Measurements from ENCODE around the gene PARN.
A peak's percentile ranks its signal among the peaks of the same experiment; 100 is the strongest.
"Not testable (repeated sequence)": the region's sequence is repeated elsewhere in the genome, so short reads cannot be mapped to it uniquely, and the experiment has no call there.

The PARN gene, protein sequence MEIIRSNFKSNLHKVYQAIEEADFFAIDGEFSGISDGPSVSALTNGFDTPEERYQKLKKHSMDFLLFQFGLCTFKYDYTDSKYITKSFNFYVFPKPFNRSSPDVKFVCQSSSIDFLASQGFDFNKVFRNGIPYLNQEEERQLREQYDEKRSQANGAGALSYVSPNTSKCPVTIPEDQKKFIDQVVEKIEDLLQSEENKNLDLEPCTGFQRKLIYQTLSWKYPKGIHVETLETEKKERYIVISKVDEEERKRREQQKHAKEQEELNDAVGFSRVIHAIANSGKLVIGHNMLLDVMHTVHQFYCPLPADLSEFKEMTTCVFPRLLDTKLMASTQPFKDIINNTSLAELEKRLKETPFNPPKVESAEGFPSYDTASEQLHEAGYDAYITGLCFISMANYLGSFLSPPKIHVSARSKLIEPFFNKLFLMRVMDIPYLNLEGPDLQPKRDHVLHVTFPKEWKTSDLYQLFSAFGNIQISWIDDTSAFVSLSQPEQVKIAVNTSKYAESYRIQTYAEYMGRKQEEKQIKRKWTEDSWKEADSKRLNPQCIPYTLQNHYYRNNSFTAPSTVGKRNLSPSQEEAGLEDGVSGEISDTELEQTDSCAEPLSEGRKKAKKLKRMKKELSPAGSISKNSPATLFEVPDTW

DNA sequence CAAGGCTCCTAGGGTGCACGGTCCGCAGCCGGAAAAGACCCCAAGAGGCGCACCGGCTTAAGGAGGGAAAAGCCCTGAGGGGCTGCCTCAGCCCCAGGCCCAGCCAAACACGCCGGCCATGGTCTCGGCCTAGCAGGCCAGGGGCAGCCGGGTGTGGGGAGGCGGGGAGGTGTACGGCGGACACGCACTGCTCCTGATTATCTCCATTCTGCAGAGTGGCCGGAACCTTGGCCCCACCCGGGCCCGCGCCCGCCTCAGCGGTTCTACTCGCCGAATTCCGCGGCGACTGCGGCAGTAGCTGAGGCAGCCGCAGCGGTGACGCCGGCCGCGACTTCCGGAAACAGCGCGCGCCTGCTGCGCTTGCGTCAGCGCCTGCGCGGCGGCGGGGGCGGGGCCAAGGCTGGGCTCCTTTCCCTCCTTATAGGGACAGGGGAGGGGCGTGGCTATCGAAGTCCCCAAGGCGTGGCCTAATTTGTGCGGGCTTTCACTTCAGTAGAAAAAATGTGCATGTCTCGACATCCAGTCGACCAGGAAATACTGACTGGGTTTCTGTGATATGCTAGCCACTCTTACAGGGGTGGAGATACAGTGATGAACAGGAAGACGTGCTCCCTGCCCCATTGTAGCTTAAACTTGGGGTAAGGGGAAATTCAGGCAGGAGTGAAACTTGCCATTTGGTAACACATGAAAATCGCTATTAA is at the start of gene PARN:
PARN (minus strand) TSS at position 342 of the 701 bp plus-strand sequence; CDS start at position 207, 135 bp downstream.
- DNase-seq (ENCODE audit: low spot score): peak; percentile 97

DNA sequence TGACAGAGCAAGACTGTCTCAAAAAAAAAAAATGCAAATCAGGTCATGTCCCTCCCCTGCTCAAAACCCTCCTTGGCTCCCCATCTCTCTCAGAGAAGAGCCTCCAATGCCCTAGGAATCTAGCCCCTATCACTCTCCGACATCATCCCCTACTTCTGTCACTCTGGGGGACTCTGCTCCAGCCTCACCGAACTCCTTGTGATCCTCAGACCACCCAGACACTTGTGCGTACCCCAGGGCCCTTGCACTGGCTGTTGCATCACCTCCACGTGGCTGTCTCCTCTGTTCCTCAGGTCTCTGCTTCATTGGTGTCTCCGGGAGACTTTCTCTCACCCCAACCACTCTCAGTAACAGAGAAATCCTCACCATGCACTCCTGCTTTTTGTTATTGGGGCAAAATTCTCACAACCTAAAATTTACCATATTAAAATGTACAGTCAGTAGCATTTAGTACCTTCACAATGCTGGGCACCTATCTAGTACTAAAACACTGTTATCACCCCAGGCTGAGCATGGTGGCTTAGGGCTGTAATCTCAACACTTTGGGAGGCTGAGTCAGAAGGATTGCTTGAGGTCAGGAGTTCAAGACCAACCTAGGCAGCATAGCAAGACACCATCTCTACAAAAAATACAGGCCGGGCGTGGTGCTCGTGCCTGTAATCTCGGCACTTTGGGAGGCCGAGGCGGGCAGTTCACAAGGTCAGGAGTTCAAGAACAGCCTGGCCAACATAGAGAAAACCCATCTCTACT is 48.9 kb upstream of the PARN start:
- no peak for DNase-seq (ENCODE audit: low spot score)

- DNase-seq (ENCODE audit: low spot score): no peak
Observed at GRCh38 chr16:14677627-14678026, 47.6 kb upstream of the PARN start.

DNA sequence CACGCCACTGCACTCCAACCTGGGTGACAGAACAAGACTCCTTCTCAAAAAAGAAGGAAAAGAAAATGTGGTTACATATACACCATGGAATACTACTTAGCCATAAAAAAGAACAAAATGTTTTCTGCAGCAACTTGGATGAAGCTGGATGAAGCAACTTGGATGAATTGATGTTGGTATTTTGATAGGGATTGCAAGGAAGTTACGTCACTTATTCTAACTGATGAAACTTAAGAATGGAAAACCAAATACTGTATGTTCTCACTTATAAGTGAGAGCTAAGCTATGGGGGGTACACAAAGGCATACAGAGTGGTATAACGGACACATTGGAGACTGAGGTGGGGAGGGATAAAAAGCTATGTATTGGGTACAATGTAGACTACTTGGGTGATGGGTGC is 46.6 kb upstream of the PARN start:
- no peak for DNase-seq (ENCODE audit: low spot score)

DNA sequence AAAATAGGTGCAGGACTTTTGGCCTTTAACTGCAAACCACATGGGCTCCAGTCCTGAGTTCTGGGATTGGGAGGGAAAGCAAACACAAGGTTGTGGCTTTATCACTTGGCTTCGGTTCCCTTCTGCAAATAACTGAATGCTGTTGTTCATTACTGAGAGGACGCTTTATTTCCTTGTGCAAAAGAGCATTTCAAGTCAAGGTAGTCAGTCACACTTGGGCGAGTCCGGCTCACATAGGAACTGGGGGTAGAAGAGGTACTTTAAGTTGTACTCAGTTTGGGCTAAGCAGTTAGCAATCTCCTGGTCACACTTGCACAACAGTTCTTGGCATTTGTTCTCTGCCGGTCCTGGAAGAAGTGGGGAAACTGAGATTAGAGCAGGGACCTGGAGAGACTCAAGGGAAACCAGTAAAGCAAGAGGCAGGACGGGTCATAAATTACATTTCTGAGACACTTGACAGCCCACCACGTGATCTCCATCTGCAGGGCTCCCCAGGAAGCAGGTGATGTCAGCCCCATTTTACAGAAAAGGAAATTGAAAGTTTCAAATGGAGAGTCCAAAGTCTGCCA is 42.4 kb upstream of the PARN start:
- DNase-seq (ENCODE audit: low spot score): no peak

- DNase-seq (ENCODE audit: low spot score): no peak
Observed at GRCh38 chr16:14669776-14670175, 39.7 kb upstream of the PARN start.

DNA sequence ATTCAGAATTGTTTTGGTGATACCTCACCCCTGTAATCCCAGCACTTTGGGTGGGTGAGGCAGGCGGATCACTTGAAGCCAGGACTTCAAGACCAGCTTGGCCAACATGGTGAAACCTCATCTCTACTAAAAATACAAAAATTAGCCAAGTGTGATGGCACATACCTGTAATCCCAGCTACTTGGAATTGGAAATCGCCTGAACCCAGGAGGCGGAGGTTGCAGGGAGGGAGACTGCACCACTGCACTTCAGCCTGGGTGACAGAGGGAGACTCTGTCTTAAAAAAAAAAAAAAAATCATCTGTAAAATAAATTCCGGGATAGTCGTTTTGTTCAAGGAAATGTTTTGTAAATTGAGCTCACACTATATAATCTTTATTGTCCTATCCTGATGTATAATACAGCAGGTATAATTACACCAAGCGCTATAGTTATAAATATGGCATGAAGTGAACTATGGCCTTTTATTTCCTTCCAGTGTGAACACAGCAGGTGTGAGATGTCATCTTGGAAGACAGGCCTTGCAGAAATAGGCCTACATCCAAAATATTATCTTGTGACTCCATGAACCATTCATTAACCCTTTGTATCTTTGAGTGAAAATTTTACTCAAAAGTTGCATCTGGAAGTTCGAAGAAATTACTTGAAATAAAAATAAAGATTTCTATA is 38.6 kb upstream of the PARN start:
- DNase-seq (ENCODE audit: low spot score): no peak

- DNase-seq (ENCODE audit: low spot score): no peak
Observed at GRCh38 chr16:14667347-14668266, 37.5 kb upstream of the PARN start.

- DNase-seq (ENCODE audit: low spot score): no peak
Observed at GRCh38 chr16:14658063-14658462, 28.0 kb upstream of the PARN start.

DNA sequence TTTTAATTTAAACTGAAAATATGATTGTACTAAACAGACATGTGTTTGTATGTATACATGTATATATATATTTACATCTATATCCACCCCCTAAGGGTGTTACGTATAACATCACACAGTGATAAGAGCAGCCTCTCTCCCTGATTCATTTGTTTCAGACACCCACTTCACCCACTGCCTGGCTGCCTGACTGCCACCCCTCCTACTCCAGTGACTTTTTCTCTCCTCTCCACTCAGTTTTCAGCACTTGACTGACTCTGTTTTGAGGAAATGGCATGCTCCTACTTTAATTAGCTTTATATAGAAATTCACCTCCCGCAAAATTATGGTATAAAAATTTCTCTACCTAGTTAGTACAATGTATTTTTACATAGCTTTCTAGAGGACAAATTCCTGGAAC is 22.7 kb upstream of the PARN start:
- no peak for DNase-seq (ENCODE audit: low spot score)

- DNase-seq (ENCODE audit: low spot score): no peak
Observed at GRCh38 chr16:14650629-14651028, 20.6 kb upstream of the PARN start.

DNA sequence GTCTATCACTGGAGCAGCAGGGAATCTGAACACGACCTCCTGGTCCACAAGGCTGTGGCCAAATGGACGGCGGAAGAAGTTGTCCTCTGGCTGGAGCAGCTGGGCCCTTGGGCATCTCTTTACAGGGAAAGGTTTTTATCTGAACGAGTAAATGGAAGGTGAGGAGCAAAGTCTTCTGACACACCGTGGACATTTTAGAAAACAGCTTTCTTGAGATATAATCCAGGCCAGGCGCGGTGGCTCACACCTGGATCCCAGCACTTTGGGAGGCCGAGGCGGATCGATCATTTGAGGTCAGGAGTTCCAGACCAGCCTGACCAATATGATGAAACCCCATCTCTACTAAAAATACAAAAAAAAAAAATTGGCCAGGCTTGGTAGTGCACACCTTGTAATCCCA is 19.8 kb upstream of the PARN start:
- no peak for DNase-seq (ENCODE audit: low spot score)

DNA sequence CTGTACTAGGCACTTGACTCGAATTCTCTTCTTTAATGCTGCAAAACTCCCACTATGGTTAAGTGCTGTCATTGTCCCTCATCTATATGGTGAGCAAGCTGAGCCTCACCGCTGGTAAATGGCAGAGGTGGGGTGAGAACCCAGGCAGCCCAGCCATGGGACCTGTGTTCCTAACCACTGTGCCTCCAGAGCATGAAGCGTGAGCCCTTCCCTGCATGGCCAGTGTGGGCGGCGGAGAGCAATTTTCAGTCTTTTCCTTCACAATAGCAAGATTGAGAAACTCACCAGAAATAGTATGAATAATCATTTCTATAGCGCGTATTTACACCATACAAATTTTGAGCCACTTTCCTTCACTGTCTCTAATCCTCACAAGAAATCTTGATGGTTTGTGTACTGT is 11.9 kb upstream of the PARN start:
- no peak for DNase-seq (ENCODE audit: low spot score)

- DNase-seq (ENCODE audit: low spot score): no peak
Observed at GRCh38 chr16:14641206-14641605, 11.1 kb upstream of the PARN start.

DNA sequence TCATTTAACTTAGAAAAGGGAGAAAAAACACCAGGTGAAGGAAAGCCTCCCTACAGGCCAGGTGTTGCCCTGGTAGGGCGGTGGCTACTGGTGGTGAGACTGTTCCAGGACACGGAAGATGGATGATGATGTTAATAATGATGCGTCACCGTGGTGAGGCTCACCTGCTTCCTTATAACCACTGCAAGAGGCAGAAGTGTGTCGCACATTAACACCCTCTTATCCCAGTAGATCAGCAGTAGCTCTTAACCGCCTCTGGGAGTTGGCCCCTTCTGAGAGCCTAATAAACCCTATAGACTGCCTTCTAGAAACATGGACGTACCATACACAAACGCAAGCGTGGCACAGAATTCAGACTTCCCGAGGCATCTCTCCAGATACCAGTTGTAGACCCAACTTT is 10.5 kb upstream of the PARN start:
- no peak for DNase-seq (ENCODE audit: low spot score)

GRCh38 chr16:14636951-14637240 is 6.8 kb upstream of the PARN start:
- not testable (repeated sequence) for DNase-seq (ENCODE audit: low spot score)

DNA sequence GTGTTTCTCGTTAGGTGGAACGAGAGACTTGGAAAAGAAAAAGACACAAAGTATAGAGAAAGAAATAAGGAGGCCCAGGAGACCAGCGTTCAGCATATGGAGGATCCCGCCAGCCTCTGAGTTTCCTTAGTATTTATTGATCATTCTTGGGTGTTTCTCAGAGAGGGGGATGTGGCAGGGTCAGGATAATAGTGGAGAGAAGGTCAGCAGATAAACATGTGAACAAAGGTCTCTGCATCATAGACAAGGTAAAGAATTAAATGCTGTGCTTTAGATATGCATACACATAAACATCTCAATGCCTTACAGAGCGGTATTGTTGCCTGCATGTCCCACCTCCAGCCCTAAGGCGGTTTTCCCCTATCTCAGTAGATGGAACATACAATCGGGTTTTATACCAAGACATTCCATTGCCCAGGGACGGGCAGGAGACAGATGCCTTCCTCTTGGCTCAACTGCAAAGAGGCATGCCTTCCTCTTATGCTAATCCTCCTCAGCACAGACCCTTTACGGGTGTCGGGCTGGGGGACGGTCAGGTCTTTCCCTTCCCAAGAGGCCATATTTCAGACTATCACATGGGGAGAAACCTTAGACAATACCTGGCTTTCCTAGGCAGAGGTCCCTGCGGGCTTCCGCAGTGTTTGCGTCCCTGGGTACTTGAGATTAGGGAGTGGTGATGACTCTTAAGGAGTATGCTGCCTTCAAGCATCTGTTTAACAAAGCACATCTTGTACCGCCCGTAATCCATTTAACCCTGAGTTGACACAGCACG is 6.3 kb upstream of the PARN start:
- DNase-seq (ENCODE audit: low spot score): not testable (repeated sequence)

- DNase-seq (ENCODE audit: low spot score): no peak
Observed at GRCh38 chr16:14635395-14636165, 5.5 kb upstream of the PARN start.

DNA sequence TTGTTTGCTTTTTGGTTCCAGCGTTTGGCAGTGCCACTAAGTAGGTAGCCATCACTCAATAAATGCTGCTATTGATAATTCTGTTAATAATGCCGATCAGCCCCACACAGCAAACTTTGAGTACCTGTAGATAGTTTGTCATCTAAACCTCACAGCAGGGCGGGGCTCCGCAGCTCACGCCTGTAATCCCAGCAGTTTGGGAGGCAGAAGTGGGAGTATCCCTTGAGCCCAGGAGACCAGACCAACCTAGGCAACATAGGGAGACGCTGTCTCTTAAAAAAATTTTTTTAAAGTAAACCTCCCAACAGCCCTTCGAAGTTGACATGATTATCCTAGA is 4.3 kb upstream of the PARN start:
- DNase-seq (ENCODE audit: low spot score): no peak

All from ecto neural progenitor cell (in vitro differentiated cells).